Coronary artery (tissue), 2 donors: ENCODE measurements around the gene YPEL3.

Experiments
- DNase-seq: peaks from one replicate; pipeline ENCODE4 v3.0.0-alpha.2; 2017; ENCODE audit warnings: low spot score
- H3K27ac ChIP-seq, 2 donors: fragments of 200-600 bp; sonication (generic); one replicate each; pipeline ENCODE4 v1.5.1; 2016 to 2019
- H3K4me3 ChIP-seq: fragments of 200-600 bp; sonication (generic); 2 replicates; pipeline ENCODE4 v1.5.1; 2016; ENCODE audit warnings: mild to moderate bottlenecking, moderate library complexity
- TF ChIP-seq, protein P1 (sequence below): fragments of 200-600 bp; sonication (generic); IDR thresholded peaks from one replicate; pipeline ENCODE4 v1.5.1; 2019; ENCODE audit warnings: antibody characterized with exemption

YPEL3 gene

GRCh38 chr16:30141750-30142149 is 45.7 kb upstream of the YPEL3 start:
- TF ChIP-seq, protein P1, sequence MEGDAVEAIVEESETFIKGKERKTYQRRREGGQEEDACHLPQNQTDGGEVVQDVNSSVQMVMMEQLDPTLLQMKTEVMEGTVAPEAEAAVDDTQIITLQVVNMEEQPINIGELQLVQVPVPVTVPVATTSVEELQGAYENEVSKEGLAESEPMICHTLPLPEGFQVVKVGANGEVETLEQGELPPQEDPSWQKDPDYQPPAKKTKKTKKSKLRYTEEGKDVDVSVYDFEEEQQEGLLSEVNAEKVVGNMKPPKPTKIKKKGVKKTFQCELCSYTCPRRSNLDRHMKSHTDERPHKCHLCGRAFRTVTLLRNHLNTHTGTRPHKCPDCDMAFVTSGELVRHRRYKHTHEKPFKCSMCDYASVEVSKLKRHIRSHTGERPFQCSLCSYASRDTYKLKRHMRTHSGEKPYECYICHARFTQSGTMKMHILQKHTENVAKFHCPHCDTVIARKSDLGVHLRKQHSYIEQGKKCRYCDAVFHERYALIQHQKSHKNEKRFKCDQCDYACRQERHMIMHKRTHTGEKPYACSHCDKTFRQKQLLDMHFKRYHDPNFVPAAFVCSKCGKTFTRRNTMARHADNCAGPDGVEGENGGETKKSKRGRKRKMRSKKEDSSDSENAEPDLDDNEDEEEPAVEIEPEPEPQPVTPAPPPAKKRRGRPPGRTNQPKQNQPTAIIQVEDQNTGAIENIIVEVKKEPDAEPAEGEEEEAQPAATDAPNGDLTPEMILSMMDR = no peak
- H3K27ac ChIP-seq = no peak overlapping the region
- H3K4me3 ChIP-seq = no peak overlapping the region
- no peak for DNase-seq

DNA sequence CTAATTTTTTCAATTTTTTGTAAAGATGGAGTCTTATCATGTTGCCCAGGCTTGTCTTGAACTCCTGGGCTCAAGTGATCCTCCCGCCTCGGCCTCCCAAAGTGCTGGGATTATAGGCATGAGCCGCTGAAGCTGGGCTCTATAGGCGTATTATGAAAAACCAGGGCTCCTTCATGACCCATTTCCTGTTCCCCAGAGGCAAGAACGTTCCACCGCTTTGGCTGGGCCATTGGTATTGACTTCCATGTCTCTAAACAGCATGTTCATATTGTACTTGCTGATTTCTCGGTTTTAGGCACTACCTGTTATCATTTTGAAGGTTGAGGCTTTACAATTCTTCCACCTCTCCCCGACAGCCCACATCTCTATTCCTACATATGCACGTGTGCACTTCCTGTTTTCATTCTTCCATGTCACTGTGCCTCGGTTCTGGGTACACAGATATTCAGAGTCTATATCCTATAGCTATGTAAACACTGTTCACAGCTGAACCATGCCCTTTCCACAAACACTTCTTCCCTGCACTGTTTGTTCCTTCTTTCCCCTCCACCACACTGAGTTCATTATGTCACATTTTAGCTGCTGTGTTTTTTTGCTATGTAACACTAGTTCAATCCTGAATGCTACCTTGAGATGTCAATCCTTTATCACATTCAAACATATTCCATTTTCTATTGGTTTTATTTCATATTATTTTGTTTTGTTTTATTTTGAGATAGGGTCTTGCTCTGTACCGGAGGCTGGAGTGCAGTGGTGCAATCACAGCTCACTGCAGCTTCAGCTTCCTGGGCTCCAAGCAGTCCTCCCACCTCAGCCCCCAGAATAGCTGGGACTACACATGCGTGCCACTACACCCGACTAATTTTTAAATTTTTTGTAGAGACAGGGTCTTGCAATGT is 43.8 kb upstream of the YPEL3 start:
- TF ChIP-seq, protein P1 = no peak
- DNase-seq = no peak
- H3K27ac ChIP-seq = no peak overlapping the region
- H3K4me3 ChIP-seq = no peak overlapping the region

GRCh38 chr16:30137897-30138296 is 41.9 kb upstream of the YPEL3 start:
- no peak overlapping the region for H3K27ac ChIP-seq
- DNase-seq = no peak
- H3K4me3 ChIP-seq = no peak overlapping the region
- TF ChIP-seq, protein P1 = no peak

DNA sequence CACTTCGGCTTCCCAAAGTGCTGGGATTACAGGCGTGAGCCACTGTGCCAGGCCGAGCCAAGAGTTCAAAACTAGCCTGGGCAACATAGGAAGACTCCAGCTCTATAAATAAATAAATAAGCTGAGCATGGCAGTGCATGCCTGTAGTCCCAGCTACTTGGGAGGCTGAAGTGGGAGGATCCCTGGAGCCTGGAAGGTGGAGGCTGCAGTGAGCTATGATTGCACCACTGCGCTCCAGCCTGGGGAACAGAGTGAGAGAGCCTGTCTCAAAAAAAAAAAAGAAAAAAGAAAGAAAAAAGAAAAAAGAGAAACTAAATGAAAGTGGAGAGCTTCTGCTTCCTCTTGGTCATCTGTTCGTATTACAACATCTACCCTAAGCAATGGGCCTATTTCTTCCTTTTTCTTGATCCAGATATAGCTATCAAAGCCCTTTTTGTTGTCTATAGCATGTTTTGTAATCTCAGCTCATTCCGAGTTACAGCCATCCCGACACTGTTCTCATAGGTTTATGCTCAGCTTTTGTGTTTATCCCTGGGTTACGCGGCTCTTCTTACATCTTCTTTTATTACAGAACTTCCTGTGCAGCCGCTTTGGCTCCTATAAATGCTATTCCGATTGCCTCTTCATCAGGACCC is 41.1 kb upstream of the YPEL3 start:
- no peak for DNase-seq
- no peak overlapping the region for H3K4me3 ChIP-seq
- H3K27ac ChIP-seq = peak overlapping the region in 1 of 2 donors; percentile 47
- TF ChIP-seq, protein P1 = no peak

- Histone ChIP-seq H3K27ac (no peak overlapping the region), H3K4me3 (no peak overlapping the region)
- no peak for DNase-seq
- TF ChIP-seq, protein P1 = no peak
Observed at GRCh38 chr16:30132591-30132990, 36.6 kb upstream of the YPEL3 start.

DNA sequence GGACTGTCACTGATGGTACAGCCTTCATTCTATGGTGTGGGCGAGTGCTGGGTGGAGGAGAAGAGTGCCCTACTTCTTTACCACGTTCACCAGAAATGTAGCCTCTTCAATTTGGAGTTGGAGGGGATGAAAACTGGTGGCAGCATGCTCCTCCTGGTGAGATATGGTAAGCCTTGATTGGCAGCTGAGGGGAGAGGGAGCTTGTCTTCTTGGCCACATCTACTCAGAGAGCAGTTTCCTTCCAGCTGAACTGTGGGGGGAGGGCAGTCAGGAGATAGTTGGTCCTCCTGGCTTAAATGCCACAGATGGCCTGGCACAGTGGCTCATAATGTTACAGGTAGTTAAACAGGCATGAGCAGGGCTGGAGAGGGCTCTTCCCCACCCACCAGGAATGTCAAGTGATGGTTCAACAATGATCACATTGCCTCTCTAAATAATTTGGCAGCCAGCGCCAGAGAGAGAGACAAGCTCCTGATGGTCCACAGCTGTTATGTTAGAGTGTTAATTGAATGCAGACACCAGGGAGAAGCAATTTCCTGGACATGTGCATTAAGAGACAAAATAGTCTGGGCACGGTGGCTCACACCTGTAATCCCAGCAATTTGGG is 36.0 kb upstream of the YPEL3 start:
- Histone ChIP-seq H3K4me3 (no peak overlapping the region), H3K27ac (no peak overlapping the region)
- no peak for DNase-seq
- TF ChIP-seq, protein P1 = no peak
